ENCODE results near the gene KIF26B.

DNA sequence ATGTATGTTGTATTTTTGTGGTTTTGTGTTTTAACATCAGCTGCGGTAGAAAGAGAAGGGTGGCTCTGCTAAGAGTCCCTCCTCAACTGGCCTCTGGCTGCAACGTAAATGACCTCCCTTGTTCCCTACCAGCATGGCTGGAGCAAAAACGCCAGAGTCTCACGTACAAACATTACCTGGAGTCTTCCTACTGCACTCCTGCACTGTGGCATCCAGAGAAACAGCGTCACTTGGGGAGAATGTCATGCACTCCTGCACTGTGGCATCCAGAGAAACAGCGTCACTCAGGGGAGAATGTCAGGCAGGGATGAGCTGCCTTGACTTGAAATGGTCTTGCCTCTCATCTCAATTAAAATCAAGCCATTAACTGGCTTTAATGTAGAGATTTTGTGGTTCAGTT, 314.2 kb downstream of the KIF26B start:
- TF ChIP-seq POLR2A (IDR thresholded peaks at IDR 0.05; ENCODE audit: low read depth, low read length) (no peak), POLR2AphosphoS5 (IDR thresholded peaks at IDR 0.05; ENCODE audit: low read depth, low read length) (no peak), TAF1 (IDR thresholded peaks at IDR 0.05; ENCODE audit: low read depth, low read length) (no peak), POU2F2 (IDR thresholded peaks at IDR 0.05; ENCODE audit: low read depth, low read length) (no peak), SPI1 (IDR thresholded peaks at IDR 0.05; ENCODE audit: low read depth, low read length) (no peak), PAX5 (IDR thresholded peaks at IDR 0.05; ENCODE audit: insufficient read depth, low read length, severe bottlenecking) (no peak)
